SU-DHL-6 (cell line): ENCODE measurements around the gene MRPS11.

Experiments
- EZH2phosphoT487 ChIP-seq: fragments of 200-600 bp; sonication (generic), shearing (Covaris generic); conservative IDR thresholded peaks from 2 replicates; pipeline ENCODE4 v1.6.1; 2018; ENCODE audit warnings: mild to moderate bottlenecking, antibody characterized with exemption, low read length, moderate library complexity, mixed read lengths
- TF ChIP-seq, protein P1 (sequence below): fragments of 200-600 bp; sonication (generic); IDR thresholded peaks from one replicate; pipeline ENCODE4 v1.5.1; 2017; ENCODE audit warnings: antibody characterized with exemption, mild to moderate bottlenecking, low read length, moderate library complexity; ENCODE audit not compliant: insufficient read depth, poor library complexity, severe bottlenecking

DNA sequence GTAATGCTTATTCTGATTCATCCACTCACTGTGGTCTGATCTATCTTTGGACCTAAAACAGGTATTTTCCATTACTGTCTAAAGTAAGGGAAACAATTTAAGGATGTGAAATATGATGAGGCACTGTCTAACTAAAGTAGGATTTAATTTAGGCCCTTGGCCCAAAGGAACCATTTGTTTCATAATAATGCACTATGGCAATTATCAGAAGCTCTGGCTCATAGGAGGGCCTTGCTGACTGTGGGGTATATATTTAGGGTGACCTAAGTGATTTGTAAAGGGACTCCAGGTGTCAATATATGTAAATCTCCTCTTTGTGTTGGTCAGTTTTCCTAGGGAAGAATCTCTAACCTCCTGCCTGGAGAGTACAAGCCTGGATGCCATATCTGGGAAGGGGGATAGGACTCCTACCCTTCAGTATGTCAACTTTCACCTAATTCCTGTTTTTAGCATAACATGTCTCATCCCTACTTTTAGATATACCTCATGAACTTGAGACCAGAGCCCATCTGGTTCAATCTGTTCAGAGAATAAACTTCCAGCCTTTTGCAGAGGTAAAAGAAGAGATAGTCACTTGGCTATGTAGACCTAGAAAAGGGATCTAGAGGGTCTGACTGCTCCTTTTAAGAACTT is 58.9 kb downstream of the MRPS11 start:
- TF ChIP-seq, protein P1, sequence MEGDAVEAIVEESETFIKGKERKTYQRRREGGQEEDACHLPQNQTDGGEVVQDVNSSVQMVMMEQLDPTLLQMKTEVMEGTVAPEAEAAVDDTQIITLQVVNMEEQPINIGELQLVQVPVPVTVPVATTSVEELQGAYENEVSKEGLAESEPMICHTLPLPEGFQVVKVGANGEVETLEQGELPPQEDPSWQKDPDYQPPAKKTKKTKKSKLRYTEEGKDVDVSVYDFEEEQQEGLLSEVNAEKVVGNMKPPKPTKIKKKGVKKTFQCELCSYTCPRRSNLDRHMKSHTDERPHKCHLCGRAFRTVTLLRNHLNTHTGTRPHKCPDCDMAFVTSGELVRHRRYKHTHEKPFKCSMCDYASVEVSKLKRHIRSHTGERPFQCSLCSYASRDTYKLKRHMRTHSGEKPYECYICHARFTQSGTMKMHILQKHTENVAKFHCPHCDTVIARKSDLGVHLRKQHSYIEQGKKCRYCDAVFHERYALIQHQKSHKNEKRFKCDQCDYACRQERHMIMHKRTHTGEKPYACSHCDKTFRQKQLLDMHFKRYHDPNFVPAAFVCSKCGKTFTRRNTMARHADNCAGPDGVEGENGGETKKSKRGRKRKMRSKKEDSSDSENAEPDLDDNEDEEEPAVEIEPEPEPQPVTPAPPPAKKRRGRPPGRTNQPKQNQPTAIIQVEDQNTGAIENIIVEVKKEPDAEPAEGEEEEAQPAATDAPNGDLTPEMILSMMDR: no peak
- TF ChIP-seq EZH2phosphoT487: no peak
